GM23248 (cell line): Measurements from ENCODE around the gene RTCA. TPM values are rescaled to one million over a fixed set of nuclear protein-coding genes. Genes with fewer than 3 reads are reported as not detected.
"Not testable (repeated sequence)": the region's sequence is repeated elsewhere in the genome, so short reads cannot be mapped to it uniquely, and the experiment has no call there.

Source experiments
- DNase-seq: peaks from one replicate; pipeline ENCODE4 v3.0.0-alpha.2; 2015
- H2AFZ ChIP-seq: fragments of 200-600 bp; sonication (generic); 2 replicates; pipeline ENCODE4 v1.6.1; 2016; ENCODE audit warnings: antibody characterized with exemption
- H3F3A ChIP-seq: fragments of 200-600 bp; sonication (generic); 2 replicates; pipeline ENCODE4 v1.6.1; 2016; ENCODE audit warnings: mild to moderate bottlenecking, antibody characterized with exemption, mixed run types; ENCODE audit not compliant: insufficient read depth
- H3K27ac ChIP-seq: fragments of 200-600 bp; sonication (generic); 2 replicates; pipeline ENCODE4 v1.5.1; 2016; ENCODE audit warnings: mild to moderate bottlenecking
- H3K27me3 ChIP-seq: fragments of 200-600 bp; sonication (generic); replicated peaks from 2 replicates; pipeline ENCODE4 v1.6.1; 2016; ENCODE audit warnings: mild to moderate bottlenecking; ENCODE audit not compliant: insufficient read depth
- H3K36me3 ChIP-seq: fragments of 200-600 bp; sonication (generic); 2 replicates; pipeline ENCODE4 v1.6.1; 2016; ENCODE audit warnings: low read depth, mild to moderate bottlenecking
- H3K4me1 ChIP-seq: fragments of 200-600 bp; sonication (generic); 2 replicates; pipeline ENCODE4 v1.6.1; 2016; ENCODE audit warnings: mild to moderate bottlenecking; ENCODE audit not compliant: insufficient read depth
- H3K4me2 ChIP-seq: fragments of 200-600 bp; sonication (generic); one replicate; pipeline ENCODE4 v1.6.1; 2016; ENCODE audit warnings: mild to moderate bottlenecking; ENCODE audit not compliant: unreplicated experiment
- H3K4me3 ChIP-seq: fragments of 200-600 bp; sonication (generic); 2 replicates; pipeline ENCODE4 v1.5.1; 2016; ENCODE audit warnings: mild to moderate bottlenecking
- H3K79me2 ChIP-seq: fragments of 200-600 bp; sonication (generic); 2 replicates; pipeline ENCODE4 v1.6.1; 2016; ENCODE audit warnings: mild to moderate bottlenecking; ENCODE audit not compliant: insufficient read depth
- H3K9ac ChIP-seq: fragments of 200-600 bp; sonication (generic); 2 replicates; pipeline ENCODE4 v1.6.1; 2016; ENCODE audit warnings: mild to moderate bottlenecking
- H3K9me2 ChIP-seq: fragments of 200-600 bp; sonication (generic); 2 replicates; pipeline ENCODE4 v1.6.1; 2016; ENCODE audit warnings: mixed run types, mild to moderate bottlenecking, moderate library complexity; ENCODE audit not compliant: insufficient read depth
- H3K9me3 ChIP-seq: fragments of 200-600 bp; sonication (generic); one replicate; pipeline ENCODE4 v1.6.1; 2017; ENCODE audit warnings: low read depth
- H4K20me1 ChIP-seq: fragments of 200-600 bp; sonication (generic); 2 replicates; pipeline ENCODE4 v1.6.0; 2016; ENCODE audit not compliant: insufficient read depth
- EZH2 ChIP-seq: fragments of 200-600 bp; sonication (generic); IDR thresholded peaks from 2 replicates; pipeline ENCODE4 v1.6.1; 2018; ENCODE audit warnings: antibody characterized with exemption, mild to moderate bottlenecking; ENCODE audit not compliant: insufficient read depth, poor library complexity, severe bottlenecking
- EZH2phosphoT487 ChIP-seq: fragments of 200-600 bp; sonication (generic); IDR thresholded peaks from 2 replicates; pipeline ENCODE4 v1.6.1; 2018; ENCODE audit warnings: antibody characterized with exemption, moderate library complexity, mild to moderate bottlenecking, low read depth; ENCODE audit not compliant: insufficient read depth
- WGBS, 2 experiments: methylation state at CpG; one replicate each; pipeline ENCODE4 v1.1.6; 2015 to 2017; ENCODE audit warnings: low lambda C conversion rate in 2 of 2, low coverage in 1 of 2; ENCODE audit errors: missing lambda C conversion rate in 2 of 2; 5-methylcytosine and 5-hydroxymethylcytosine counted together
- in situ Hi-C: fragments of 300-500 bp; cut with MboI; formaldehyde crosslinking; loops from 2 replicates; pipeline ENCODE4 v1.15.0; 2020
- polyA plus RNA-seq: library from polyadenylated mRNA; unstranded; fragments of >200 nt; fragmentation: Nextera tagmentation; extraction: Ambion mirVana; gene quantifications from 2 replicates; pipeline ENCODE4 v1.2.1, GENCODE V29; 2016
- total RNA-seq: library from RNA; depleted of rRNA; stranded (reverse); fragments of >200 nt; shearing (Covaris generic); gene quantifications from 2 replicates; pipeline ENCODE4 v1.2.3, GENCODE V29; 2014

Gene RTCA
- total and polyA plus RNA-seq, 2 experiments from 2014 or later = 42.7 to 55.1 TPM

DNA sequence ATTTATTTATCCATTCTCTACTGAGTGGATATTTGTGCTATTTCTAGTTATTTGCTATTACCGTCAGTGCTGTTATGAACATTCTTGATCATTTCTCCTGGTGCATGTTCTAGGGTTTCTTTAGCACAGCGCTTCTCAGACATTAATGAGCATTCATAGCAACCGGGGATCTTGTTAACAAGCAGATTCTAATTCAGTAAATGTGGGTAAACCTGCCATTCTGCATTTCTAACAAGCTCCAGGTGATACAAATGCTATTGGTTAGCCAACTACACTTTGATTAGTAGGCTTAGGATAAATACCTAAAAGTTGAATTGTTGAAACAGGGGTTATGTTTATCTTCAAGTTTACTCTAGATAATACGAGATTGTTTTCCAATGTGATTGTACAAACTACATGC is 13.1 kb upstream of the RTCA start:
- TF ChIP-seq EZH2phosphoT487 = no peak
- no peak for TF ChIP-seq EZH2
- no peaks in the 10 kb centered on the region for H3K9me3 ChIP-seq
- 60 to 65% methylated on average over 4 of the region's 4 CpGs for WGBS, 2 experiments
- H3K36me3 ChIP-seq = no peaks in the 10 kb centered on the region
- no peak overlapping the region for H3K4me3 ChIP-seq
- H3K9ac ChIP-seq = no peak overlapping the region
- DNase-seq = no peak
- H3K27ac ChIP-seq = no peak overlapping the region
- no peak overlapping the region for H2AFZ ChIP-seq
- H3K4me1 ChIP-seq = peaks cover 7% of the 10 kb centered on the region; the same call in 1 of the 2 replicates
- in situ Hi-C loops = no loop called here
- H3F3A ChIP-seq = no peaks in the 10 kb centered on the region
- H3K4me2 ChIP-seq = no peak overlapping the region
- H4K20me1 ChIP-seq = no peaks in the 10 kb centered on the region
- peaks cover 17% of the 10 kb centered on the region for H3K79me2 ChIP-seq
- no peaks in the 10 kb centered on the region for H3K9me2 ChIP-seq
- H3K27me3 ChIP-seq = no peaks in the 10 kb centered on the region

DNA sequence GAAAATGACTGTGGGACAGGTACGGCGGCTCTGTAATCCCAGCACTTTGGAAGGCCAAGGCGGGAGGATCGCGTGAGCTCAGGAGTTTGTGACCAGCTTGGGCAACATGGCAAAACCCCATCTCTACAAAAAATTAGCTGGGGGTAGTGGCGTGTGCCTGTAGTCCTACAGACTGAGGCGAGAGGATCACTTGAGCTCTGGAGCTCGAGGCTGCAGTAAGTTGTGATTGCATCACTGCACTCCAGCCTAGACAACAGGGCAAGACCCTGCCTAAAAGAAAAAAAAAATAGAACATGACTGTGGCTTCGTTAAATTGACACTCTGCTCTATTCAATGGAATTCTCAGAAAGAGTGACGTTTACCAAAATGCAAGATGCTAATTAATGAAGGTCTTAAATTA is 12.5 kb upstream of the RTCA start:
- Histone ChIP-seq H3F3A (no peaks in the 10 kb centered on the region), H3K9me3 (no peaks in the 10 kb centered on the region), H4K20me1 (no peaks in the 10 kb centered on the region), H3K9me2 (no peaks in the 10 kb centered on the region), H2AFZ (no peak overlapping the region), H3K4me3 (no peak overlapping the region), H3K36me3 (no peaks in the 10 kb centered on the region), H3K9ac (no peak overlapping the region), H3K27me3 (no peaks in the 10 kb centered on the region), H3K27ac (no peak overlapping the region), H3K4me2 (no peak overlapping the region), H3K4me1 (peaks cover 3% of the 10 kb centered on the region; the same call in 1 of the 2 replicates), H3K79me2 (peaks cover 10% of the 10 kb centered on the region)
- TF ChIP-seq EZH2phosphoT487 (no peak), EZH2 (no peak)
- WGBS, 2 experiments = 63 to 65% methylated on average over 10 of the region's 10 CpGs
- in situ Hi-C loops = no loop called here
- DNase-seq = no peak

DNA sequence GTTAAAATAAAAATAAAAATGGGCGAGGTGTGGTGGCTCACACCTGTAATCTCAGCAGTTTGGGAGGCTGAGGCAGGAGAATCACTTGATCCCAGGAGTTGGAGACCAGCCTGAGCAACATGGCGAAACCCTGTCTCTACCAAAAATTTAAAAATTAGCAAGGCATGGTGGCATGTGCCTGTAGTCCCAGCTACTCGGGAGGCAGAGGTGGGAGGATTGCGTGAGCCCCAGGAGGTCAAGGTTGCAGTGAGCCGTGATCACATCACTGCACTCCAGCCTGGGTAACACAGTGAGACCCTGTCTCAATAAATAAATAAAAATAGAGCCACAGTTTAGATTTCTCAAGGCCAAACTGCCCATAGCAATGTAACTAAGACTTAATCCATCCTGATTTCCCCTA is 9.7 kb upstream of the RTCA start:
- WGBS, 2 experiments = 75 to 79% methylated on average over 5 of the region's 5 CpGs
- H3K4me3 ChIP-seq, H3K27ac ChIP-seq: not testable (repeated sequence)

DNA sequence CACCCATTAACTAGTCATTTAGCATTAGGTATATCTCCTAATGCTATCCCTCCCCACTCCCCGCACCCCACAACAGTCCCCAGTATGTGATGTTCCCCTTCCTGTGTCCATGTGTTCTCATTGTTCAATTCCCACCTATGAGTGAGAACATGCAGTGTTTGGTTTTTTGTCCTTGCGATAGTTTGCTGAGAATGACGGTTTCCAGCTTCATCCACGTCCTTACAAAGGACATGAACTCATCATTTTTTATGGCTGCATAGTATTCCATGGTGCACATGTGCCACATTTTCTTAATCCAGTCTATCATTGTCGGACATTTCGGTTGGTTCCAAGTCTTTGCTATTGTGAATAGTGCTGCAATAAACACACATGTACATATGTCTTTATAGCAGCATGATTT is 7.6 kb upstream of the RTCA start:
- H3F3A ChIP-seq, DNase-seq, H3K9me2 ChIP-seq, H4K20me1 ChIP-seq, H2AFZ ChIP-seq, H3K27ac ChIP-seq, H3K9ac ChIP-seq, H3K27me3 ChIP-seq, H3K36me3 ChIP-seq, H3K4me1 ChIP-seq, H3K79me2 ChIP-seq, in situ Hi-C loops, H3K4me2 ChIP-seq, H3K9me3 ChIP-seq, H3K4me3 ChIP-seq: not testable (repeated sequence)
- 67 to 71% methylated on average over 6 of the region's 6 CpGs for WGBS, 2 experiments

More for the DNA sequence above, 9.7 kb upstream of the RTCA start:
- H3K9me2 ChIP-seq, H3K9ac ChIP-seq, H3K4me1 ChIP-seq, H3K79me2 ChIP-seq, H3K27me3 ChIP-seq, H3K9me3 ChIP-seq, H3F3A ChIP-seq, in situ Hi-C loops, H3K36me3 ChIP-seq, DNase-seq, H3K4me2 ChIP-seq, H4K20me1 ChIP-seq, H2AFZ ChIP-seq: not testable (repeated sequence)

DNA sequence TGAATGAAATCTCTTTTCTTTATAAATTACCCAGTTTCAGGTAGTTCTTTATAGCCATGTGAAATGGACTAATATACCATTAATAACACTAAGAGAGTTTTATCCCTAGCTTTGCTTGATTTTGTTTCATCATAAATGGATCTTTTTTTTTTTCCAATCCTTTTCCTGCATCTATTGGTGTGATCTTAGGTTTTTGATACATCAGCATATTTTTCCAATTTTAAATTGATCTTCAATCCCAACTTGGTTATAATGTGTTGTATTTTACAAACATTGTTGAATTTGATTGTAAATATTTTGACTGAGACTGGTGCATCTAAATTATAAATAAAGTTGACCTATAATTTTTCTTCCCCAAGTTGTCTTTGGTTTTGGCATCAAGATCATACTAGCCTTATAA is 4.3 kb upstream of the RTCA start:
- no peaks in the 10 kb centered on the region for H4K20me1 ChIP-seq
- no peaks in the 10 kb centered on the region for H3K27me3 ChIP-seq
- no peaks in the 10 kb centered on the region for H3K36me3 ChIP-seq
- H3K4me1 ChIP-seq = peaks cover 7% of the 10 kb centered on the region
- H3K9ac ChIP-seq = no peak overlapping the region
- H3K9me2 ChIP-seq = no peaks in the 10 kb centered on the region
- peaks cover 7% of the 10 kb centered on the region for H3K79me2 ChIP-seq
- no peak overlapping the region for H3K4me2 ChIP-seq
- TF ChIP-seq EZH2 = no peak
- no peak for TF ChIP-seq EZH2phosphoT487
- H3K9me3 ChIP-seq = no peaks in the 10 kb centered on the region
- H3K4me3 ChIP-seq = no peak overlapping the region
- H3K27ac ChIP-seq = no peak overlapping the region
- no peaks in the 10 kb centered on the region for H3F3A ChIP-seq
- in situ Hi-C loops = no loop called here
- H2AFZ ChIP-seq = no peak overlapping the region
- DNase-seq = no peak

DNA sequence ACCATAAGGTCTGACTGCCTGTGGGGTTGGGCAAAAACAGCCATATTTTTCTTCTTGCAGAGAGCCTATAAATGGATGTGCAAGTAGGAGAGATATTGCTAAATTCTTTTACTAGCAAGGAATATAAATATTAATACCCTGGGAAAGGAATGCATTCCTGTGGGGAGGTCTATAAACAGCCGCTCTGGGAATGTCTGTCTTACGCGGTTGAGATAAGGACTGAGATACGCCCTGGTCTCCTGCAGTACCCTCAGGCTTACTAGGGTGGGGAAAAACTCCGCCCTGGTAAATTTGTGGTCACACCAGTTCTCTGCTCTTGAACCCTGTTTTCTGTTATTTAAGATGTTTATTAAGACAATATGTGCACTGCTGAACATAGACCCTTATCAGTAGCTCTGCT is 1.9 kb upstream of the RTCA start:
- H4K20me1 ChIP-seq, H3F3A ChIP-seq, H3K9me2 ChIP-seq, H3K27me3 ChIP-seq, H3K4me2 ChIP-seq, H3K9me3 ChIP-seq, in situ Hi-C loops, DNase-seq, H3K27ac ChIP-seq, H3K9ac ChIP-seq, H3K4me3 ChIP-seq, H2AFZ ChIP-seq: not testable (repeated sequence)
- 98 to 99% methylated on average over 5 of the region's 5 CpGs for WGBS, 2 experiments
- peaks cover 29% of the 10 kb centered on the region for H3K79me2 ChIP-seq
- peaks cover 12% of the 10 kb centered on the region; the same call in 1 of the 2 replicates for H3K36me3 ChIP-seq
- H3K4me1 ChIP-seq = peaks cover 17% of the 10 kb centered on the region
